Fibroblast of lung (primary cell): ENCODE results near the gene VPS26B.

Experiments
- CTCF ChIP-seq, 2 donors: IDR thresholded peaks in 1 of 2; conservative IDR thresholded peaks in 1 of 2; 1 replicate in 1 of 2; 2 replicates in 1 of 2; pipeline ENCODE4 v1.5.1; 2011 to 2012; ENCODE audit warnings: low read length in 2 of 2, control low read depth in 1 of 2, inconsistent platforms in 1 of 2, low read depth in 1 of 2, mild to moderate bottlenecking in 1 of 2
- EZH2 ChIP-seq: IDR thresholded peaks from 2 replicates; pipeline ENCODE4 v1.5.1; 2012; ENCODE audit warnings: low read length, control low read depth, mild to moderate bottlenecking; ENCODE audit errors: missing control alignments

- TF ChIP-seq CTCF (conservative IDR thresholded peaks at IDR 0.05 in 1 of 2, IDR thresholded peaks at IDR 0.05 in 1 of 2; ENCODE audit: low read depth in 1 of 2, low read length in 2 of 2): no peak
- no peak for TF ChIP-seq EZH2
These were observed 66.2 kb downstream of the VPS26B start for GRCh38 chr11:134290646-134291045.
